Astrocyte (in vitro differentiated cells and primary cell): Measurements from ENCODE around the gene GPC5.

Experiments used
- CTCF ChIP-seq: IDR thresholded peaks from 2 replicates; pipeline ENCODE4 v1.5.1; 2011; ENCODE audit warnings: low read depth, mild to moderate bottlenecking, inconsistent platforms, low read length, moderate library complexity; ENCODE audit not compliant: insufficient read depth
- EZH2 ChIP-seq: IDR thresholded peaks from 2 replicates; pipeline ENCODE4 v1.6.1; 2012; ENCODE audit warnings: mild to moderate bottlenecking, low read length, inconsistent platforms; ENCODE audit not compliant: insufficient read depth

- TF ChIP-seq CTCF (no peak), EZH2 (no peak)
Observed at GRCh38 chr13:91922969-91923592, 524.7 kb downstream of the GPC5 start.
